NCI-H82 (cell line): Measurements from ENCODE around the gene CHRNA10.
"Not testable (repeated sequence)": the region's sequence is repeated elsewhere in the genome, so short reads cannot be mapped to it uniquely, and the experiment has no call there.

Source experiments
- DNase-seq: peaks from one replicate; lab custom pipeline; 2025; lab: John Stamatoyannopoulos, UW

CHRNA10 gene

GRCh38 chr11:3664032-3664630, 7.1 kb downstream of the CHRNA10 start:
- no peak for DNase-seq

- no peak for DNase-seq
Observed at GRCh38 chr11:3662856-3663255, 8.3 kb downstream of the CHRNA10 start.

GRCh38 chr11:3660960-3661359, 10.2 kb downstream of the CHRNA10 start:
- DNase-seq, result no peak

GRCh38 chr11:3659595-3660515, 11.3 kb downstream of the CHRNA10 start:
- no peak for DNase-seq

GRCh38 chr11:3658252-3658651, 12.9 kb downstream of the CHRNA10 start:
- DNase-seq, result no peak

- DNase-seq, result not testable (repeated sequence)
Observed at GRCh38 chr11:3657331-3657730, 13.9 kb downstream of the CHRNA10 start.

GRCh38 chr11:3655547-3655946, 15.6 kb downstream of the CHRNA10 start:
- DNase-seq, result no peak

GRCh38 chr11:3652514-3652913, 18.7 kb downstream of the CHRNA10 start:
- not testable (repeated sequence) for DNase-seq

- DNase-seq, result peak; percentile 23
Observed at GRCh38 chr11:3649374-3649773, 21.8 kb downstream of the CHRNA10 start.

GRCh38 chr11:3648843-3649242, 22.3 kb downstream of the CHRNA10 start:
- DNase-seq, result not testable (repeated sequence)

GRCh38 chr11:3645552-3645951, 25.6 kb downstream of the CHRNA10 start:
- DNase-seq, result no peak

- DNase-seq, result no peak
Observed at GRCh38 chr11:3644817-3645235, 26.4 kb downstream of the CHRNA10 start, which contains the start of gene ART1. Gene ART1, plus strand, starts transcription at chr11:3645128. Its CDS starts 14,086 bp downstream, at chr11:3659214.

GRCh38 chr11:3643102-3643546, 28.1 kb downstream of the CHRNA10 start:
- peak; percentile 45 for DNase-seq

- DNase-seq, result peak; percentile 90
Observed at GRCh38 chr11:3642071-3642951, 28.9 kb downstream of the CHRNA10 start.

- DNase-seq, result no peak
Observed at GRCh38 chr11:3641701-3642070, 29.5 kb downstream of the CHRNA10 start, which contains the start of gene ART5. Gene ART5, minus strand, starts transcription at chr11:3641992. Its CDS starts 130 bp downstream, at chr11:3641862.

GRCh38 chr11:3641191-3641590, 30.0 kb downstream of the CHRNA10 start:
- no peak for DNase-seq

- no peak for DNase-seq
Observed at GRCh38 chr11:3639841-3640240, 31.3 kb downstream of the CHRNA10 start.

- DNase-seq, result no peak
Observed at GRCh38 chr11:3638513-3638912, 32.7 kb downstream of the CHRNA10 start.

- no peak for DNase-seq
Observed at GRCh38 chr11:3637201-3637600, 34.0 kb downstream of the CHRNA10 start.

GRCh38 chr11:3635641-3636375, 35.4 kb downstream of the CHRNA10 start:
- no peak for DNase-seq

GRCh38 chr11:3632070-3632660, 39.0 kb downstream of the CHRNA10 start:
- no peak for DNase-seq
